Esophagus (tissue), 2 donors: ENCODE results near the gene PSMD11. TPM values are rescaled to one million over a fixed set of nuclear protein-coding genes. Genes with fewer than 3 reads are reported as not detected.

ENCODE experiments used
- H3K27ac ChIP-seq, 2 donors: one replicate each; pipeline ENCODE4 v1.5.1; 2013; ENCODE audit warnings: low read depth in 2 of 2, mild to moderate bottlenecking in 2 of 2, inconsistent platforms in 1 of 2, low read length in 1 of 2, moderate library complexity in 1 of 2
- H3K27me3 ChIP-seq, 2 donors: one replicate each; pipeline ENCODE4 v1.6.1; 2013; ENCODE audit warnings: low read length in 2 of 2, control low read depth in 1 of 2, mild to moderate bottlenecking in 1 of 2; ENCODE audit not compliant: insufficient read depth in 2 of 2, control insufficient read depth in 1 of 2
- H3K36me3 ChIP-seq, 2 donors: one replicate each; pipeline ENCODE4 v1.6.1; 2013; ENCODE audit warnings: low read length in 1 of 2; ENCODE audit not compliant: control insufficient read depth in 2 of 2, insufficient read depth in 2 of 2
- H3K4me1 ChIP-seq, 2 donors: one replicate each; pipeline ENCODE4 v1.6.1; 2013; ENCODE audit warnings: low read length in 1 of 2; ENCODE audit not compliant: control insufficient read depth in 2 of 2, insufficient read depth in 2 of 2
- H3K4me3 ChIP-seq, 2 donors: one replicate each; pipeline ENCODE4 v1.5.1; 2013; ENCODE audit warnings: low read length in 2 of 2, mild to moderate bottlenecking in 2 of 2, low read depth in 1 of 2, moderate library complexity in 1 of 2
- H3K9me3 ChIP-seq, 2 donors: one replicate each; pipeline ENCODE4 v1.6.1; 2013; ENCODE audit warnings: mild to moderate bottlenecking in 2 of 2, low read depth in 1 of 2, low read length in 1 of 2, moderate library complexity in 1 of 2; ENCODE audit not compliant: control insufficient read depth in 2 of 2, insufficient read depth in 1 of 2
- WGBS, 2 donors: extraction: QIAGEN DNeasy Blood & Tissue Kit; methylation state at CpG; one replicate each; pipeline ENCODE4 v1.1.7; 2013; 5-methylcytosine and 5-hydroxymethylcytosine counted together
- polyA plus RNA-seq, 2 donors: library from polyadenylated mRNA; stranded (reverse); fragments of 200-250 nt; gene quantifications; one replicate each; pipeline ENCODE4 v1.2.3, GENCODE V29; 2013
- donor health status: healthy with polysubstance abuse.
- donor health status: Bipolar disorder and iron deficiency.

Gene PSMD11
- polyA plus RNA-seq, 2 donors = 45.8 to 55.0 TPM

DNA sequence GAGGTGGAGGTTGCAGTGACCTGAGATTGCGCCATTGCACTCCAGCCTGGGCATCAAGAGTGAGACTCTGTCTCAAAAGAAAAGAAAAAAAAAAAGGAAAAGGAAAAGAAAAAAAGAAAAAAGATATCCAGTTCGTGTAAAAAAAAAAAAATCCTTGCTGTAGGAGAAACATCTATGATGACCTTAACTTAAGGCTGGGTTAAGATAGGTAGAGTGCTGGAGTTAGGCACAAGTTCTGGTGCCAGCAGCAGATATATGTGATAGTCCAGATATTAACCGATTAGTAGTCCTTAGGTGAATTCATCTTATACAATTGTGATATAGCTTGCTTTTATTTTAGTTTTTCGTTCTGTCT is 17.2 kb downstream of the PSMD11 start:
- peaks cover 4 to 20% of the 10 kb centered on the region in 2 donors for H3K36me3 ChIP-seq
- H3K9me3 ChIP-seq = no peaks in the 10 kb centered on the region
- no peak overlapping the region for H3K4me3 ChIP-seq
- no peaks in the 10 kb centered on the region for H3K27me3 ChIP-seq
- WGBS, 2 donors = 68 to 74% methylated on average over 4 of the region's 4 CpGs
- no peaks in the 10 kb centered on the region for H3K4me1 ChIP-seq
- H3K27ac ChIP-seq = no peak overlapping the region

DNA sequence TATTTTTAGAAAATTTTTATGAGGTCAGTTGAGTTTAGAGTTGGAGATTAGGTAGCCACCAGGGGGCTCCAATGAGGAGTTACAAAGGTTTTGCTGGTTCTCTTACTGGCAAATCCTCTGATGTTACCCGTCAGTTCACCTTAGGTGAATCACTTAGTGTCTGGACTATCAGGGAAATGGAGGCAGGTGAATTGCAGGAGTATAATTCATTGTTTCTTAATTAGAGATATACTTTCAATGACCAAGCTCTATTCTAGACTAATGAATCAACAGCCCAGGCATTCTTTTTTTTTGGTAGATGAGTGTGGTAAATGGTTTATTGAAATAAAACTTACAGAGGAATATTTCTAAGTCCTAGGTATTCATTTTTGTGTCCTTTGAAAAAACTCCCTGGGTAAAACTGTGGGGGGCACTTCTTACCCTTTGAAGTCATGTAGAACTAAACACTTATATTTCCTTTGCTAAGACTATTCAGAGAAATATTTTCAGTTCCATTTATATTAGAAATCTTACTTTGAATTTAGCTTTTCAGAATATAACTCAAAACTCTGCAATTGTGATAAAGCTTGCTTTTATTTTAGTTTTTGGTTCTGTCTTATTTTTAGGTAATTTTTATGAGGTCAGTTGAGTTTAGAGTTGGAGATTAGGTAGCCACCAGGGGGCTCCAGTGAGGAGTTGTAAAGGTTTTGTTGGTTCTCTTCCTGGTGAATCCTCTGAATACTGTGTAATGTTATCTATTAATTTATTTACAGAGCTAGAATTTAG is 17.7 kb downstream of the PSMD11 start:
- no peak overlapping the region for H3K27ac ChIP-seq
- no peaks in the 10 kb centered on the region for H3K27me3 ChIP-seq
- no peak overlapping the region for H3K4me3 ChIP-seq
- no peaks in the 10 kb centered on the region for H3K4me1 ChIP-seq
- H3K9me3 ChIP-seq = no peaks in the 10 kb centered on the region
- H3K36me3 ChIP-seq = peaks cover 4 to 20% of the 10 kb centered on the region in 2 donors
- WGBS, 2 donors = 30 to 38% methylated on average over 1 of the region's 1 CpG

GRCh38 chr17:32463304-32463703 is 19.0 kb downstream of the PSMD11 start:
- Histone ChIP-seq H3K4me1 (no peaks in the 10 kb centered on the region), H3K4me3 (no peak overlapping the region), H3K27me3 (no peaks in the 10 kb centered on the region), H3K27ac (no peak overlapping the region), H3K36me3 (peaks cover 6 to 21% of the 10 kb centered on the region in 2 donors), H3K9me3 (no peaks in the 10 kb centered on the region)
- 85 to 89% methylated on average over 3 of the region's 3 CpGs for WGBS, 2 donors

- H3K27me3 ChIP-seq = no peaks in the 10 kb centered on the region
- no peaks in the 10 kb centered on the region for H3K4me1 ChIP-seq
- no peak overlapping the region for H3K4me3 ChIP-seq
- 77 to 78% methylated on average over 1 of the region's 1 CpG for WGBS, 2 donors
- no peaks in the 10 kb centered on the region for H3K9me3 ChIP-seq
- H3K27ac ChIP-seq = no peak overlapping the region
- peaks cover 6 to 18% of the 10 kb centered on the region in 2 donors for H3K36me3 ChIP-seq
These were observed 20.1 kb downstream of the PSMD11 start for GRCh38 chr17:32464374-32464773.

- Histone ChIP-seq H3K27me3 (no peaks in the 10 kb centered on the region), H3K9me3 (no peaks in the 10 kb centered on the region), H3K4me1 (no peaks in the 10 kb centered on the region), H3K27ac (no peak overlapping the region), H3K36me3 (peaks cover 12 to 18% of the 10 kb centered on the region in 2 donors), H3K4me3 (no peak overlapping the region)
- 96 to 97% methylated on average over 7 of the region's 7 CpGs for WGBS, 2 donors
These were observed 23.6 kb downstream of the PSMD11 start for GRCh38 chr17:32467949-32468348.

DNA sequence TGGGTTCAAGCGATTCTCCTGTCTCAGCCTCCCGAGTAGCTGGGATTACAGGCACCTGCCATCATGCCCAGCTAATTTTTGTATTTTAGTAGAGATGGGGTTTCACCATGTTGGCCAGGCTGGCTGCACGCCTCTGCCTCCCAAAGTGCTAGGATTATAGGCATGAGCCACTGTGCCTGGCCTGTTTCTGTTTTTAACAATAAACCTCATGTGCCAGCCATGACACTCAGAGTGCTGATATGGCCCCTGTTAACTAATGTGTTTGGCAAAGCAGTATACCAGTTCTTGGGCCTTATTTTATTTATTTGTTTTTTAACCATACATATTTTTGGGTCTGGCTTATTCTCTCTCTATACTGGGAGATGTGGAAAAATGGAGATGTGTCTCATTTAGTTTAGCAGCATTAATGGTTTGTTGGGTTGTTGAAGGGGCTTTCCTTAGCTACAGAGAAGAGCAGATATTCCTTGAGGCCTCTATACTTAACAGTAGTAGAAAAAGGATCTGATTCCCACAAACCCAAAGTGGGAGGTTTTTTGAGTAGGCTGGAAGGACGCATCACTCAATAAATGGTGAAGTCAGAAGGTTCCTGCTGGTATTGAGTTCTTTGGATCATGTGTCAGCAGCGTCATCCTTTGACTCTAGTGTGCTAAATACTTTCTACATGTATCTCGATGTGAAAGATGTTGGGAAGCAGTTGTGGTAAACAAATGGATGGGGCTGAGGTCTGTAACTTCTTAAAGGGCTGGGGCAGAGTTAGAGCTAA is 26.3 kb downstream of the PSMD11 start:
- H3K4me1 ChIP-seq = no peaks in the 10 kb centered on the region
- H3K36me3 ChIP-seq = peaks cover 14 to 19% of the 10 kb centered on the region in 2 donors
- no peaks in the 10 kb centered on the region for H3K27me3 ChIP-seq
- WGBS, 2 donors = 95% methylated on average over 6 of the region's 6 CpGs
- H3K9me3 ChIP-seq = no peaks in the 10 kb centered on the region
- no peak overlapping the region for H3K27ac ChIP-seq
- H3K4me3 ChIP-seq = no peak overlapping the region

GRCh38 chr17:32471652-32472051 is 27.3 kb downstream of the PSMD11 start:
- H3K27ac ChIP-seq = no peak overlapping the region
- H3K4me3 ChIP-seq = no peak overlapping the region
- H3K36me3 ChIP-seq = peaks cover 14 to 23% of the 10 kb centered on the region in 2 donors

DNA sequence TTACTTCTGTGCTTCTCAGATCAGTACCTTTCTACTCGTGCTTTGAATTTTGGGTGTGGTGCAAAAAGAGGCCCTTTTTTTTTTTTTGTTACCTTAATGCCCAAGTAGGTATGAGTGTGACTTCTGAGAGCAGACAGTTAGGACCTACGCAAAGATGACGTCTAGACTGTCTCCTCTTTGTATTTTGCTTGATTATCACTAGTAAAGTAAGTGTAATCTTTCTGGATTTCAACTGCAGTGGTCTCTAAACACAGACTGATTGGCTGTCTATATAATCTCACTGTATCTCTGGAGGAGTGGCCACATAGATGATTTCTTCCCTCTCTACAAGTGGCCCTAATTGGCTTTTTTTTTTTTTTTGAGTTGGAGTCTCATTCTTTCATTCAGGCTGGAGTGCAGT is 30.9 kb downstream of the PSMD11 start:
- no peaks in the 10 kb centered on the region for H3K9me3 ChIP-seq
- no peak overlapping the region for H3K27ac ChIP-seq
- H3K36me3 ChIP-seq = peaks cover 20 to 39% of the 10 kb centered on the region in 2 donors
- H3K27me3 ChIP-seq = no peaks in the 10 kb centered on the region
- 88 to 90% methylated on average over 3 of the region's 3 CpGs for WGBS, 2 donors
- H3K4me3 ChIP-seq = no peak overlapping the region
- H3K4me1 ChIP-seq = no peaks in the 10 kb centered on the region

More at GRCh38 chr17:32471652-32472051, 27.3 kb downstream of the PSMD11 start:
- 95 to 96% methylated on average over 4 of the region's 4 CpGs for WGBS, 2 donors
- H3K9me3 ChIP-seq = no peaks in the 10 kb centered on the region
- H3K27me3 ChIP-seq = no peaks in the 10 kb centered on the region
- no peaks in the 10 kb centered on the region for H3K4me1 ChIP-seq

GRCh38 chr17:32477220-32477619 is 32.9 kb downstream of the PSMD11 start:
- peaks cover 20 to 43% of the 10 kb centered on the region in 2 donors for H3K36me3 ChIP-seq
- H3K4me1 ChIP-seq = no peaks in the 10 kb centered on the region
- no peaks in the 10 kb centered on the region for H3K9me3 ChIP-seq
- WGBS, 2 donors = 92 to 94% methylated on average over 8 of the region's 8 CpGs
- no peaks in the 10 kb centered on the region for H3K27me3 ChIP-seq
- H3K4me3 ChIP-seq = no peak overlapping the region
- no peak overlapping the region for H3K27ac ChIP-seq
